ENCODE measurements around the gene TMEM132C.
"Not testable (repeated sequence)": the region's sequence is repeated elsewhere in the genome, so short reads cannot be mapped to it uniquely, and the experiment has no call there.

The TMEM132C gene

GRCh38 chr12:128267131-128267622 lies at the start of gene TMEM132C:
TMEM132C (plus strand) TSS chr12:128267170; CDS start chr12:128267403, 233 bp downstream.
- DNase-seq (ENCODE audit: low read depth in 3 of 3, low spot score in 1 of 3), result no peak

GRCh38 chr12:128224226-128224625 lies 42.7 kb upstream of the TMEM132C start:
- DNase-seq (ENCODE audit: low read depth in 3 of 3, low spot score in 1 of 3), result no peak

- DNase-seq (ENCODE audit: low read depth in 3 of 3, low spot score in 1 of 3), result no peak
Observed at GRCh38 chr12:128228581-128228980, 38.4 kb upstream of the TMEM132C start.

GRCh38 chr12:128235635-128236417 lies 31.1 kb upstream of the TMEM132C start:
- no peak for DNase-seq (ENCODE audit: low read depth in 3 of 3, low spot score in 1 of 3)

DNA sequence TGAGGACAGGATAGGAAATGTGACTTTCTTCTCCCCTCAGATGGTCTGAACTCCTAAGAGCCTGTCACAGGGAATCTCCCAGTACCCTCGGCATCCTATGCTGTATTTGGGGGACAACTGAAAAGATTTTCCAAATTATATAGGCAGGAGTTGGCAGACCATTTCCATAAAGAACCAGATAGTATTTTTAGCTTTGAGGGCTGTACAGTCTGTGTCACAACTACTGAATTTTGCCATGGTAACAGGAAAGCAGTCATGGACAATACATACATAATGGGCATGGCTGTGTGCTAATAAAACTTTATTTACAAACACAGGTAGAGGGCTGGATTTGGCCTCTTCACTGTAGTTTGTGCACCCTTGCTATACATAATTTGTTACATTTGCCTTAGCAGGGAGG lies 30.4 kb upstream of the TMEM132C start:
- DNase-seq (ENCODE audit: low read depth in 3 of 3, low spot score in 1 of 3), result no peak

- no peak for DNase-seq (ENCODE audit: low read depth in 3 of 3, low spot score in 1 of 3)
Observed at GRCh38 chr12:128240745-128241144, 26.2 kb upstream of the TMEM132C start.

DNA sequence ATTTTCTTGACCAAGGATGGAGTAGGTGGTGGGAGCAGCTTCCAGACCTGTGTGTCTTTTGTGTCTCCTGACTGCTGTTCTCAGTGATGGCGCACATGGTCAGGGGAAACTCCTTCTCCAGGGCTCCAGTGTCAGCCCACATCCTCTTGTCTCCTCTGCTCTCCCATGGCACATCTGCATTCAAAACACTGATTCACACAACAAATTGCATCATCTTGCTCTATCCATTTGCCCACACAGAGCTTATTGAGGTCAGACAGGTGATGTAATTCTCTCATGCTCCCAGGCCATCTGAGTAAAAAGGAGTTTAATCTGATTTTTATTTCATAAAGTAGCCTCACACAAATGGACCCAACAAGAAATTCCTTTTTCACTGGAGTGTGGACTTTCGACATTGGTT lies 21.8 kb upstream of the TMEM132C start:
- DNase-seq (ENCODE audit: low read depth in 3 of 3, low spot score in 1 of 3), result no peak

GRCh38 chr12:128245905-128246304 lies 21.1 kb upstream of the TMEM132C start:
- DNase-seq (ENCODE audit: low read depth in 3 of 3, low spot score in 1 of 3), result no peak

DNA sequence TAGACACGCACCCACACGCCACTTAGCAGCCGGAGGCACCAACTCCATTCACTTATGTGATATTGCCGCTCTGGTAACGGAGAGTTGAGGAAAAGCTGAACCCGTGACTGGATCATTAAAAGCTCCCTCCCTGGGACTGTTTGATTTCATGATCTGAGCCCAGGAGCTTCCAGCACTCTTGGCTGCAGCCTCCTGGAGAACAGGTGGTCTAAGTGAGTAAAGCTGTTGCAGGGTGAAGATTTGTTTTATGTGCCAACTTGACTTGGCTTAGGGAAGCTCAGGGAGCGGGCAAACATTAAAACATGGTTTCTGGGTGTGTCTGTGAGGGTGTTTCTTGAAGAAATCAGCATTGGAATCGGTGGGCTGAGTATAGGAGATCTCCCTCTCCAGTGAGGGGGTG lies 16.9 kb upstream of the TMEM132C start:
- no peak for DNase-seq (ENCODE audit: low read depth in 3 of 3, low spot score in 1 of 3)

GRCh38 chr12:128253829-128254228 lies 13.1 kb upstream of the TMEM132C start:
- not testable (repeated sequence) for DNase-seq (ENCODE audit: low read depth in 3 of 3, low spot score in 1 of 3)

DNA sequence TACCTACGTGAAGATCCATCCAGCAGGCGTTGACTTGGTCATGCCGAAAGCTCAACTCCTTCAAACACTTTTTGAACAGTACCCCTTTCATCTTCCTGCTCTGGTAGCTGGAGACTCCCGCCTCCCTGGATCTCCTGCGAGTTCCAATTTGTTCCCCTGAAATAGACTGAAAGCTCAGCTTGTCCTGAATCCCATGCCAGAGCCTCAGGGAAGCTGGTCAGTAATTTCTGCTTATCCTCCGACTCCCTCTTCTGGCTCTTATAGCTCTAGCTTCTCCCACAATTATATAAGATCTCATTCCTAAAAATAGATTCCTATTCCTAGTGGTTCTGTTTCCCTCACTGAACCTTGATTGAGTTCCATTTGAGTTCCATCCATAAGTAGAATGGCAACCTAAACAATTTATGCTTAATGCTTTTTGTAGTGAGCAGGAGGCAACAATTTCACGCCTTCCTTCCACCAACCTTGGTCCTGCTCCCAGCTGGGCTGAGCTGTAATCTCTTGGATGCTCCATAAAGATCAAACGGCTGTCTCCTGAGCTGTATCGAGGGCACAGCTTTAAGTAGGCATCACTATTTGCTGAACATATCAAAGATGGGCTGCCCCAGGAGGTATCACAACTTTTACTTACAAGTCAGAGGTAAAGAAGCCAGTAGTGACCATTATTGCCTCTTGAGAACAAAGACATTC lies 8.0 kb upstream of the TMEM132C start:
- no peak for DNase-seq (ENCODE audit: low read depth in 3 of 3, low spot score in 1 of 3)

GRCh38 chr12:128259556-128260070 lies 7.4 kb upstream of the TMEM132C start:
- no peak for DNase-seq (ENCODE audit: low read depth in 3 of 3, low spot score in 1 of 3)

DNA sequence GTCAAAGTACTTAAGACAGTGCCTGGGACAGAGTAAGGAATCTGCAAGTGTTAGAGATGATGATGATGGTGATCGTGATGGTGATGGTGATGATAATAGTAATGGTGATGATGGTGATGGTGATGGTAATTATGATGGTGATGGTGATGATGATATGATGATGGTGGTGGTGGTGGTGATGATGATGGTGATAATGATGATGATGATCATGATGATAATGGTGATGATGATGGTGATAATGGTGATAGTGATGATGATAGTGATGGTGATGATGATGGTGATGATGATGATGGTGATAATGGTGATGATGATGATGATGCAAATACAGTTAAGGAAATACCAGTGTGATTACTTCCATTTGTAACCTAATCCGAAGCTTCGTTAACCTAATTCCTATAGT lies 5.2 kb upstream of the TMEM132C start:
- no peak for DNase-seq (ENCODE audit: low read depth in 3 of 3, low spot score in 1 of 3)

GRCh38 chr12:128265566-128265965 lies 1.4 kb upstream of the TMEM132C start:
- no peak for DNase-seq (ENCODE audit: low read depth in 3 of 3, low spot score in 1 of 3)

DNA sequence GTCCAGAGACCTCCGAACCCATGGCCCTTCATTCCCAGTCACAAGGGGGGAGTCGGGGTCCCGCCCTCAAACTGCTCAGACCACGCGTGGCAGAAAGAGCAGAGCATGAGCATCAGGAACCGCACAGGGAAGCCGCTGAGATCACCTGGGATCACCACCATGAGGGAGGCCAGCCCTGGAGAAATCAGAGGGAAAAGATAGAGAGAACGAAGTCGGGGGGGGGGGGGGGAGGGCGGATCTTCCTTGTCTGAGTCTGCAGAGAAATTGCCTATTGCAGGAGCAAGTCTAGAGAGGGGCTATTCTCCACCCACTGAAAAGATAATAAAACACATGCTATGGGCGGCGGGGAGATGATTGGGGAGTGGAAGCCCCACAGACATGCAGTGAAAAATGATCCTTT lies 884 bp upstream of the TMEM132C start:
- DNase-seq (ENCODE audit: low read depth in 3 of 3, low spot score in 1 of 3), result no peak

DNA sequence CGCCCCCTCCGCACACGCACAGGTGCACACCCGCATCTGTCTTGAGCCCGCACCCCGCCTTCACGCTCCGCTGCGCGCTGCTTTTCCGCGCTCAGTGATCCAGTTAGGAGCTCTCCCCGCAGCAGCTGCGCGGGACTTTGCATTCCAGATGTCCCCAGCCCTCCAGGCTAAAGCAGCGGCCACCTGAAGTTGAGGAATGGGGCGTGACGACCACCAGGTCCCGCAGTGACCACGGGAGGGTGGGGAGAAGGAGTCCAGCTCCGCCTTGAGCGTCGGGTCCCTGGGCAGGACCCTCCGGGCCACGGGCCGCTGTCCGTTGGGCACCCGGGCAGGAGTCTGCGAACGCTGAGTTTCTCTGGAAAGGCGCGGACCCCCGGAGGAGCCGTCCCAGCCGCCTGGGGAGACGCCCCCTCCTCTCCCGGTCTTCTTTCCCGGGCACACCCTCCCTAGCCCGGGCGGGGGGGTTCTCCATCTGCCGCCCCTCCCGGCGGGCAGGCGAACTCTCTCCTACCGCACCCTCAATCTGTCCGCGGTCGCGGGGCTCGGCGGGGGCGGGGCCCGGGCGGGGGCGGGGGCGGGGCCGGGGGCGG lies 334 bp upstream of the TMEM132C start:
- no peak for DNase-seq (ENCODE audit: low read depth in 3 of 3, low spot score in 1 of 3)

DNA sequence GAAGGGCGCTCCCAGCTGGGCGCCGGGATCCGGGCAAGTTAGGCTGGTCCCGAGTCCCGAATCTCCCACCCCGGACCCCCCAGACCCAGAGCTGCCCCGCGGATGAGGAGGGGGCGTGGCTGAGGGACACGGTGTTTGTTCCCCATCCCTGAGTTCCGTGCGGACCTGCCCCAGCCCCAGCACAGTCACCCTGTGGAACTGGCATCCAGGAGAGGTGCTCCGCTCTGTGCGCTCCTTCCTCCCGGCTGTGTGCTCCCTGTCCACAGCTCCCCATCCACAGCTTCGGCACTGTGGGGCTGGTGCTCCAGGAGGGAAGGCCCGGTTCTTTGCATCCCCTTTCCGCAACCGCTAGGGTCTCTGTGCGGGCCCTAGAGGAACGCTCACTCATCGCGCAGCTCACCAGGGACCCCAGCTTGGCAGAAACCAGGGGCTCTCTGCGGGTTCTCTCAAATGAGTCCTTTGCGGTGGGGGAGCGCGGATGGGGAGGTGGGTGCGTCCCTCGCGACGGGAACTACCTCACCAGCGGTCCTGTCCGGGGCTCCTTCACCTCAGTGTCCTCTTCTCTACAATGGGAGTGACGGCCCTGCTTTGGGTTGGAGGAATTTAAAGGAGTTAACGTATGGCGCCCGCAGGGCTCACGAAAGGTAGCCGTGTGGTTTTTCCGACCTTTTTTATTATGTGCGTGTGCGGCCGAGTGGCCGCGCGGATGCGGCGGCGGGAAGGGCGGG lies 845 bp downstream of the TMEM132C start:
- no peak for DNase-seq (ENCODE audit: low read depth in 3 of 3, low spot score in 1 of 3)

GRCh38 chr12:128268379-128268995 lies 1.5 kb downstream of the TMEM132C start:
- DNase-seq (ENCODE audit: low read depth in 3 of 3, low spot score in 1 of 3), result no peak

- no peak for DNase-seq (ENCODE audit: low read depth in 3 of 3, low spot score in 1 of 3)
Observed at GRCh38 chr12:128269181-128269591, 2.2 kb downstream of the TMEM132C start.

DNA sequence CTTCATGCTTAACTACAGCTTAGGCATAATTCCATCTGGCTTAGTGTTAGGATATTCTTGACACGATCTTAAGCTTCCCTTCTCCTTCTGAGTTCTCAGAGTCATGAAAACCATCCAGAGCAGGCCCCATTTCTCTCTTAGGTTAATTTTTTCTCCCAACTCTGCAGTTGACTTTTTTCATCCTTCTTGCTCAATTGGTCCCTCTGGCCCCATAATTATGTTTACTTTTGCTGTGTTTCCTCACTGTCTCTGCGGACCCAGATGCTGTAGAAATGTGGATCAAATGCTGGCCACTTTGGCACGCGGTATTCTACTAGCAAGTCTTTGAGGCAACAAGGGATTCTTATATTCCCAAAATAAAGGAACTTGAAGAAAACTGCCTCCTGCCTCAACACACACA lies 9.5 kb downstream of the TMEM132C start:
- no peak for DNase-seq (ENCODE audit: low read depth in 3 of 3, low spot score in 1 of 3)

DNA sequence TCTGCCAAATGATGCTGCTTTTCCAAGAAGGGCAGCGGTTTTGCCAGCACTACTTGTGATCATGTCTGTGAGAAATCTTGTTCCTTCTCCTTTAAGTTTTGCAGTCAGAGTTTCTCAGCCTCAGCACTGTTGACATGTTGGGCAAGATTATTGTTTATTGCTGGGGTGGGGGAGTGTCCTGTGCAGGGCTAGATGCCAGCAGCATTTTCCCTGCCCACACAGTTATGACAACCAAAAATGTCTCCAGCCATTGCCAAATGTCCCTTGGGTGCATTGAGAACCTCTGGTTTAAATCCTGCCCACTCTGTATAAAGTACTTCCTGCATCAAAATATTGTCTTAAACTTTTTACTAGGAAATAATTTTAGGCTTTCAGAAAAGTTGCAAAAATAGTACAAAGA lies 20.0 kb downstream of the TMEM132C start:
- DNase-seq (ENCODE audit: low read depth in 3 of 3, low spot score in 1 of 3), result no peak

Measured in stimulated activated CD4-positive, alpha-beta T cell treated with anti-CD3 and anti-CD28 coated beads, TNF-alpha, amount 100 ng/mL, for 1 hour (primary cell).